ENCODE results near the gene SETD2. TPM values are rescaled to one million over a fixed set of nuclear protein-coding genes. Genes with fewer than 3 reads are reported as not detected.

Gene SETD2
- polyA plus RNA-seq, 1 of the 3 experiments (the other 2 are of a cell fraction): 12.1 TPM

- ChIA-PET POLR2A (no interaction called here), CTCF (no interaction called here)
- H3K9ac ChIP-seq: no peak overlapping the region
- no peak overlapping the region for H3K27ac ChIP-seq (ENCODE audit: low read depth in 2 of 2, low read length in 1 of 2)
- no peaks in the 10 kb centered on the region for H3K27me3 ChIP-seq (ENCODE audit: insufficient read depth)
- no peaks in the 10 kb centered on the region for H3K9me3 ChIP-seq
- WGBS (ENCODE audit: low lambda C conversion rate): 91% methylated on average over 3 of the region's 3 CpGs
- no peaks in the 10 kb centered on the region for H3K9me2 ChIP-seq
- H3K4me1 ChIP-seq (ENCODE audit: control insufficient read depth in 1 of 2, insufficient read depth in 2 of 2, low read depth in 1 of 2, low read length in 1 of 2): peaks cover 14 to 15% of the 10 kb centered on the region in 2 experiments; a peak in 3 of 4 replicates
- TF ChIP-seq CHD2 (IDR thresholded peaks at IDR 0.05; ENCODE audit: low read length, partially characterized antibody) (no peak), NRF1 (IDR thresholded peaks at IDR 0.05; ENCODE audit: low read depth, low read length) (no peak), ZBTB33 (IDR thresholded peaks at IDR 0.05; ENCODE audit: borderline replicate concordance, low read depth) (no peak), EP300 (IDR thresholded peaks at IDR 0.05; ENCODE audit: borderline replicate concordance in 1 of 2, low read depth in 1 of 2, low read length in 1 of 2) (no peak), MXI1 (IDR thresholded peaks at IDR 0.05; ENCODE audit: low read depth, low read length) (no peak), FOXJ3 (CRISPR knock-in tag; IDR thresholded peaks at IDR 0.05) (no peak), RCOR1 (IDR thresholded peaks at IDR 0.05; ENCODE audit: low read length) (no peak), PBX3 (IDR thresholded peaks at IDR 0.05) (no peak), YY1 (IDR thresholded peaks at IDR 0.05; ENCODE audit: low read depth) (no peak), RFX5 (IDR thresholded peaks at IDR 0.05; ENCODE audit: low read length) (no peak), TEAD4 (IDR thresholded peaks at IDR 0.05; ENCODE audit: borderline replicate concordance, insufficient read depth) (no peak), NFIC (IDR thresholded peaks at IDR 0.05; ENCODE audit: borderline replicate concordance) (no peak), FOXM1 (IDR thresholded peaks at IDR 0.05; ENCODE audit: low read depth) (no peak), TAF1 (IDR thresholded peaks at IDR 0.05; ENCODE audit: borderline replicate concordance, low read depth, low read length) (no peak), GATA2 (CRISPR knock-in tag; IDR thresholded peaks at IDR 0.05) (no peak)
- TF ChIP-seq, protein P1, sequence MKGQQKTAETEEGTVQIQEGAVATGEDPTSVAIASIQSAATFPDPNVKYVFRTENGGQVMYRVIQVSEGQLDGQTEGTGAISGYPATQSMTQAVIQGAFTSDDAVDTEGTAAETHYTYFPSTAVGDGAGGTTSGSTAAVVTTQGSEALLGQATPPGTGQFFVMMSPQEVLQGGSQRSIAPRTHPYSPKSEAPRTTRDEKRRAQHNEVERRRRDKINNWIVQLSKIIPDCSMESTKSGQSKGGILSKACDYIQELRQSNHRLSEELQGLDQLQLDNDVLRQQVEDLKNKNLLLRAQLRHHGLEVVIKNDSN (IDR thresholded peaks at IDR 0.05; ENCODE audit: borderline replicate concordance, low read depth): no peak
- TF ChIP-seq, protein P2, sequence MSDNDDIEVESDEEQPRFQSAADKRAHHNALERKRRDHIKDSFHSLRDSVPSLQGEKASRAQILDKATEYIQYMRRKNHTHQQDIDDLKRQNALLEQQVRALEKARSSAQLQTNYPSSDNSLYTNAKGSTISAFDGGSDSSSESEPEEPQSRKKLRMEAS (IDR thresholded peaks at IDR 0.05; ENCODE audit: low read depth): no peak
- DNase-seq: no peak
- no peaks in the 10 kb centered on the region for H4K20me1 ChIP-seq (ENCODE audit: insufficient read depth)
- no peak overlapping the region for H3K4me2 ChIP-seq
- H3K4me3 ChIP-seq (ENCODE audit: low read depth in 2 of 2, low read length in 1 of 2): no peak overlapping the region
- H3K36me3 ChIP-seq (replicated peaks in 1 of 2; ENCODE audit: control insufficient read depth in 1 of 2, insufficient read depth in 2 of 2, low read length in 1 of 2): peaks cover 0 to 28% of the 10 kb centered on the region in 2 experiments
- peaks cover 20% of the 10 kb centered on the region for H3F3A ChIP-seq (replicated peaks; ENCODE audit: insufficient read depth)
- H2AFZ ChIP-seq (ENCODE audit: low read depth): no peak overlapping the region
- H3K79me2 ChIP-seq (ENCODE audit: insufficient read depth): no peaks in the 10 kb centered on the region
Observed at GRCh38 chr3:47013231-47013630, 150.7 kb downstream of the SETD2 start.
